Mesothelial cell of epicardium (in vitro differentiated cells): ENCODE results near the gene NCAM2. TPM values are rescaled to one million over a fixed set of nuclear protein-coding genes. Genes with fewer than 3 reads are reported as not detected.
"Not testable (repeated sequence)": the region's sequence is repeated elsewhere in the genome, so short reads cannot be mapped to it uniquely, and the experiment has no call there.

Source experiments
- DNase-seq, 2 experiments: peaks; one replicate each; pipeline ENCODE4 v3.0.0; 2021; ENCODE audit warnings: low spot score in 2 of 2; ENCODE audit not compliant: unreplicated experiment in 2 of 2
- H3K27ac Mint-ChIP-seq: 2 replicates; pipeline ENCODE4 v1.8.0; 2021; ENCODE audit warnings: mixed read lengths
- H3K27me3 Mint-ChIP-seq: 2 replicates; pipeline ENCODE4 v1.8.0; 2021; ENCODE audit warnings: low read depth, mixed read lengths
- H3K36me3 Mint-ChIP-seq: 2 replicates; pipeline ENCODE4 v1.8.0; 2021; ENCODE audit warnings: mixed read lengths
- H3K4me1 Mint-ChIP-seq: 2 replicates; pipeline ENCODE4 v1.8.0; 2021; ENCODE audit warnings: mixed read lengths
- H3K4me3 Mint-ChIP-seq: 2 replicates; pipeline ENCODE4 v1.8.0; 2021; ENCODE audit warnings: mild to moderate bottlenecking, moderate library complexity, mixed read lengths
- H3K9me3 Mint-ChIP-seq: 2 replicates; pipeline ENCODE4 v1.8.0; 2021; ENCODE audit warnings: mixed read lengths
- total RNA-seq: library from RNA; stranded (reverse); gene quantifications from 3 replicates; pipeline ENCODE4 v1.2.1, GENCODE V29; 2021
- TF ChIP-seq, protein P1 (sequence below): fragments of 200-600 bp; sonication (generic); IDR thresholded peaks from one replicate; pipeline ENCODE4 v1.5.0; 2021; ENCODE audit warnings: antibody characterized with exemption; ENCODE audit not compliant: unreplicated experiment

Gene NCAM2
- total RNA-seq, 1 donor from 2014 or later, result 34.0 TPM

DNA sequence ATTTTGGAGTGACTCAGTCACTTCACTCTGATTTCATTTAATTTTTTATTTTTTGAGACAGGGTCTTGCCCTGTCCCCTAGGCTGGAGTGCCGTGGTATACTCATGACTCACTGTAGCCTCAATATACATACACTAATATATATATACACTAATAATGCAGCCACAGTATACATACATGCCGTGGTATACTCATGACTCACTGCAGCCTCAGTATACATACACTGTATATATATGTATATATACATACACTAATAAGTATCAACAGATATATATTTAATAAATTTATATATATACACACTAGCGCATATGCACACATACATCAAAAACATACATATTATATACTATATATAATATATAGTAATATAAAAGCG is 149.2 kb downstream of the NCAM2 start:
- Mint-ChIP-seq H3K4me3 (no peak overlapping the region), H3K9me3 (peaks cover 3% of the 10 kb centered on the region), H3K36me3 (peaks cover 3% of the 10 kb centered on the region), H3K27ac (no peak overlapping the region), H3K4me1 (no peaks in the 10 kb centered on the region), H3K27me3 (peaks cover 3% of the 10 kb centered on the region)
- no peak for DNase-seq
- TF ChIP-seq, protein P1, sequence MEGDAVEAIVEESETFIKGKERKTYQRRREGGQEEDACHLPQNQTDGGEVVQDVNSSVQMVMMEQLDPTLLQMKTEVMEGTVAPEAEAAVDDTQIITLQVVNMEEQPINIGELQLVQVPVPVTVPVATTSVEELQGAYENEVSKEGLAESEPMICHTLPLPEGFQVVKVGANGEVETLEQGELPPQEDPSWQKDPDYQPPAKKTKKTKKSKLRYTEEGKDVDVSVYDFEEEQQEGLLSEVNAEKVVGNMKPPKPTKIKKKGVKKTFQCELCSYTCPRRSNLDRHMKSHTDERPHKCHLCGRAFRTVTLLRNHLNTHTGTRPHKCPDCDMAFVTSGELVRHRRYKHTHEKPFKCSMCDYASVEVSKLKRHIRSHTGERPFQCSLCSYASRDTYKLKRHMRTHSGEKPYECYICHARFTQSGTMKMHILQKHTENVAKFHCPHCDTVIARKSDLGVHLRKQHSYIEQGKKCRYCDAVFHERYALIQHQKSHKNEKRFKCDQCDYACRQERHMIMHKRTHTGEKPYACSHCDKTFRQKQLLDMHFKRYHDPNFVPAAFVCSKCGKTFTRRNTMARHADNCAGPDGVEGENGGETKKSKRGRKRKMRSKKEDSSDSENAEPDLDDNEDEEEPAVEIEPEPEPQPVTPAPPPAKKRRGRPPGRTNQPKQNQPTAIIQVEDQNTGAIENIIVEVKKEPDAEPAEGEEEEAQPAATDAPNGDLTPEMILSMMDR, result no peak

DNA sequence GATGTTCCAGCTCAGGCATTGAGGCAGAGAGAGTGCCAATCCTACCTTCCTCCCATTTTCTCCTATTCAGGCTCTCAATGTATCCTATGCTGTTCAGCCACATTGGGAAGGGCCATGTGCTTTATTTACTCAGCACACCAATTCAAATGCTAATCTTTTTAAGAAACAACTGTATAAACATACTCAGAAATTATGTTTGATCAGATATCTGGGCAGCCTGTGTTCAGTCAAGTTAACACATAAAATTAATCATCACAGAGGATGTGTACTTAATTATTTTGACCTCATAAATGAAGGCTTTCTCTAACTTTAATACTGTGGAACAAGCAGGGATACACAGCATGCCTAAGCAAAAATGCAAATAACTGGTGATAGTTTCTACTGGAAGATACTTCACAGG is 149.8 kb downstream of the NCAM2 start:
- Mint-ChIP-seq H3K27me3 (peaks cover 3% of the 10 kb centered on the region), H3K27ac (no peak overlapping the region), H3K4me1 (no peaks in the 10 kb centered on the region), H3K36me3 (no peaks in the 10 kb centered on the region), H3K9me3 (peaks cover 3% of the 10 kb centered on the region), H3K4me3 (no peak overlapping the region)
- no peak for DNase-seq
- TF ChIP-seq, protein P1, result no peak

DNA sequence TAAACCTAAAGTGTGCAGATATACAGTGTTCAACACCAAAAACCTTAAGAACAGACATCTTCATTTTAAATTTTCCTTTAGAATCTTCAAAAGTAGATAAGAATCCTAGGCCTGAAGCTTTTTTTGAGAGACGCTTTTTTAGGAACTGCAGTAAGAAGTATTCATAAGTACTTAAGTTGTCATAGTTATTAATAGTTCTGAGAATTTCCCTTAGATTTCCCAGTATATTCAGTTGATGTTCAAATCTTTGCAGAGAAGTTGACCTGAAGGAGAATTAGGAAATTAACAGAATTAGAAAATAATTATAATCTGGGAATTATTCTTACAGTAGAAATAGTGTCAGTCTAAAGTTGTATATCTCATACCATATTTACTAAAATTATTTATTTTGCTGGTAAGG is 150.3 kb downstream of the NCAM2 start:
- peaks cover 3% of the 10 kb centered on the region for H3K9me3 Mint-ChIP-seq
- peaks cover 3% of the 10 kb centered on the region for H3K27me3 Mint-ChIP-seq
- H3K27ac Mint-ChIP-seq, result no peak overlapping the region
- no peak for DNase-seq
- TF ChIP-seq, protein P1, result no peak
- peaks cover 2% of the 10 kb centered on the region for H3K4me1 Mint-ChIP-seq
- no peak overlapping the region for H3K4me3 Mint-ChIP-seq
- no peaks in the 10 kb centered on the region for H3K36me3 Mint-ChIP-seq

DNA sequence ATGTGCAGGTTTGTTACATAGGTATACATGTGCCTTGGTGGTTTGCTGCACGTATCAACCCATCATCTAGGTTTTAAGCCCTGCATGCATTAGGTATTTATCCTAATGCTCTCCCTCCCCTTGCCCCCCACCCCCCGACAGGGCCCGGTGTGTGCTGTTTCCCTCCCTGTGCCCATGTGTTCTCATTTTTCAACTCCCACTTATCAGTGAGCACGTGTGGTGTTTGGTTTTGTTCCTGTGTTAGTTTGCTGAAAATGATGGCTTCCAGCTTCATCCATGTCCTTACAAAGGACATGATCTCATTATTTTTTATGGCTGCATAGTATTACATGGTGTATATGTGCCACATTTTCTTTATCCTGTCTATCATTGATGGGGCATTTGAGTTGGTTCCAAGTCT is 151.2 kb downstream of the NCAM2 start:
- not testable (repeated sequence) for DNase-seq, H3K4me3 Mint-ChIP-seq, H3K4me1 Mint-ChIP-seq, H3K27me3 Mint-ChIP-seq, H3K36me3 Mint-ChIP-seq, H3K9me3 Mint-ChIP-seq, H3K27ac Mint-ChIP-seq

DNA sequence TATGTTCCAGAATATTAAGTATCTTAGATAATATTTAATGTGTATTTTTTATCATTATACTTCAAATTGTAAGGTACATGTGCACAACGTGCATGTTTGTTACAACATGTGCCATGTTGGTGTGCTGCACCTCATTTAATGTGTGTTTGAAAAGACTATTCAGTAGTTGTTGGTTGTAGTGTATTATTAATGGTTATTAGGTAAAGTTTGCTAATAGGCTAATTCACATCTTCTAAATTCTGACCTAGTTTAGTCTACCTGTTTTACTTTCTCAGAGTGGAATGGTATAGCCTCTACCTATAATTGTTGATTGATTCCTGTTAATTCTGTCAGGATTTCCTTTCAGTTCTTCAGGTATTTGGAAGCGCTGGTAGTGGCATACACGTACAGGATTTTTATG is 153.0 kb downstream of the NCAM2 start:
- H3K9me3 Mint-ChIP-seq, result peaks cover 3% of the 10 kb centered on the region
- H3K27ac Mint-ChIP-seq, result no peak overlapping the region
- no peak overlapping the region for H3K4me3 Mint-ChIP-seq
- peaks cover 3% of the 10 kb centered on the region for H3K27me3 Mint-ChIP-seq
- DNase-seq, result no peak
- H3K4me1 Mint-ChIP-seq, result peaks cover 4% of the 10 kb centered on the region
- no peaks in the 10 kb centered on the region for H3K36me3 Mint-ChIP-seq
- TF ChIP-seq, protein P1, result no peak

DNA sequence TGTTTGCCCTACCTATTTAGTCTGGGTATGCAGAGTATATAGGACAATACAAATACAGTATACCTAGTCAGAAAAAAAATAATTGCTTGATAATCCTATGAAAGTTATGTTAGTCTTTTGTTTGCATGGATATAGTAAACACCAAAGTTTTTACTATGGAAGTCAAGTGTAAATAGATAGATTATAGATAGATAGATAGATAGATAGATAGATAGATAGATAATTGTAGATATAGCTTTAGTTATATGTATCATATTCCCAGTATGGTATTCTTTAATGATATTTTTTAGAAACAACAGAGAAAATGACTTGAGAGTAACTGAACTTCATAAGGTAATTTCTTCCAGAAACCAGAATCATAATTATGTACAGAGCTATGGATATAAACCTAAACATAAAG is 158.2 kb downstream of the NCAM2 start:
- Mint-ChIP-seq H3K36me3 (no peaks in the 10 kb centered on the region), H3K4me3 (no peak overlapping the region), H3K9me3 (no peaks in the 10 kb centered on the region), H3K4me1 (peaks cover 4% of the 10 kb centered on the region), H3K27me3 (peaks cover 3% of the 10 kb centered on the region), H3K27ac (no peak overlapping the region)
- no peak for DNase-seq
- TF ChIP-seq, protein P1, result no peak
